Metanephros (tissue), 2 donors: ENCODE measurements around the gene UBXN4. TPM values are rescaled to one million over a fixed set of nuclear protein-coding genes. Genes with fewer than 3 reads are reported as not detected.

Source experiments
- small RNA-seq: library from RNA; depleted of rRNA; stranded (forward); fragments of <200 nt; gene quantifications from one replicate; pipeline ENCODE3, GENCODE V24; 2014; ENCODE audit warnings: low replicate concordance
- total RNA-seq: library from RNA; depleted of rRNA; stranded (reverse); fragments of >200 nt; gene quantifications from one replicate; pipeline ENCODE4 v1.2.3, GENCODE V29; 2014

Gene UBXN4, protein sequence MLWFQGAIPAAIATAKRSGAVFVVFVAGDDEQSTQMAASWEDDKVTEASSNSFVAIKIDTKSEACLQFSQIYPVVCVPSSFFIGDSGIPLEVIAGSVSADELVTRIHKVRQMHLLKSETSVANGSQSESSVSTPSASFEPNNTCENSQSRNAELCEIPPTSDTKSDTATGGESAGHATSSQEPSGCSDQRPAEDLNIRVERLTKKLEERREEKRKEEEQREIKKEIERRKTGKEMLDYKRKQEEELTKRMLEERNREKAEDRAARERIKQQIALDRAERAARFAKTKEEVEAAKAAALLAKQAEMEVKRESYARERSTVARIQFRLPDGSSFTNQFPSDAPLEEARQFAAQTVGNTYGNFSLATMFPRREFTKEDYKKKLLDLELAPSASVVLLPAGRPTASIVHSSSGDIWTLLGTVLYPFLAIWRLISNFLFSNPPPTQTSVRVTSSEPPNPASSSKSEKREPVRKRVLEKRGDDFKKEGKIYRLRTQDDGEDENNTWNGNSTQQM
- total RNA-seq, result 68.8 TPM

DNA sequence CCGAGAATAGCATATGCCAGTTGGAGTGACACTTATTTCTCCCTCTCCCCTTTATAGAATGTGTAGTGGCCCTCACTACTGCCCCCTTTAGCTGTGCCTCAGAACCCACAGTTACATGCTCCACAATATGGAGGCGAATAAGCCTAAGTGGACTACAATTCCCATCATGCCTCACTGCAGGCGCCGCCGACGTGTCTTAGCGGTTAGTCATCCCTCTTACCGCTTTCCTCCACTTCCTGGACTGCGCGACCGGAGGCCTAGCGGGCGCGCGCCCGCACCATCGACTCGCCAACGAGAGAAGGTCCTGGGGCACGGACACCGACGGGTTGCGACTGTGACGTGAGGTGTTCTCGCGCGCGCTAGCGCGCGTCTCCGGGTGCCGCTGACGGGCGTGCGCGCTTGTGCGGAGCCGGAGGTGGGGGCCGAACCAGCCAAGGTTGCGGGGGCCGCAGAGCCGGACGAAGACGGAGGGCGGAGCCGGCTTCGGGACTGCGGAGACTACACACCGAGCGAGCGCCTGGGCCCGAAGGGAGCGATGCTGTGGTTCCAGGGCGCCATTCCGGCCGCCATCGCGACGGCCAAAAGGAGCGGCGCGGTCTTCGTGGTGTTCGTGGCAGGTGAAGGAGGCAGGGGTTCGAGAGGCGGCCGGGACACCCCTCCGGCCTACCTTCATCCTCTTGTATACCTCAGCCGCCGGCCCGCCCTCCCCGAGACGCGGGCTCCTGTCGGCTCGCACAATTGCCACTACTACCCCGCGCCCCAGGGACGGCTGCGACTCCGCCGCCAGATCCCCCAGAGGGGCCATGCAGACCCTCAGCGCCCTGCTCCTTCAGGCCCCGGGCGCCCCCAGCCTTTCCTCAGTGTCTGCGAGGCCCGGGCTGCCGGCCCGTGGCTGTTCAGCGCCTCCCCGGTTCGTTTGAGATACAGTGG is at the start of gene UBXN4:
Gene UBXN4 (plus strand): TSS at position 461 of the 930 bp plus-strand sequence. CDS start 75 bp downstream, at position 536.

Small RNA genes lying within 50 kb of the gene (small RNA-seq; reads per million reads assigned to genes)
- gene RF00019, result not detected

Other genes with a start within 250 kb of the UBXN4 start
- 13.0 TPM for gene ZRANB3, start 210.6 kb upstream of the UBXN4 start, total RNA-seq
- 18.9 TPM for gene R3HDM1, start 210.4 kb upstream of the UBXN4 start, total RNA-seq
- gene LCT, start 95.3 kb downstream of the UBXN4 start, total RNA-seq, result 0.06 TPM
- gene MCM6, start 134.6 kb downstream of the UBXN4 start, total RNA-seq, result 23.6 TPM
- gene DARS1, start 243.8 kb downstream of the UBXN4 start, total RNA-seq, result 55.4 TPM